ENCODE data around the gene TMEM42.

GRCh38 chr3:44880284-44880683 lies 18.6 kb downstream of the TMEM42 start:
- TF ChIP-seq EZH2 (IDR thresholded peaks at IDR 0.05; ENCODE audit: insufficient read depth, poor library complexity, severe bottlenecking): no peak
- no peak for TF ChIP-seq EZH2phosphoT487 (IDR thresholded peaks at IDR 0.05; ENCODE audit: insufficient read depth, low read depth)
